GM12878 (cell line): Measurements from ENCODE around the gene TRIAP1. TPM values are rescaled to one million over a fixed set of nuclear protein-coding genes. Genes with fewer than 3 reads are reported as not detected.

Experiments used
- ATAC-seq: fragments of 200-7000 bp; cut with Tn5 transposase; 3 replicates; pipeline ENCODE4 v1.9.1; 2020; ENCODE audit warnings: mild to moderate bottlenecking, moderate library complexity
- BruUV-seq: library from RNA; stranded (reverse); fragments of 400-500 nt; replicated peaks from 2 replicates; lab custom pipeline; 2021; lab: Mats Ljungman, UMichigan
- CTCF ChIA-PET: fragments of 300-600 bp; sonication (Branson Sonifier 250); formaldehyde crosslinking; extraction: SDS; loops from one replicate; lab custom pipeline; 2021; ENCODE audit warnings: inconsistent platforms; lab: Yijun Ruan, JAX
- POLR2A ChIA-PET: fragments of 350-600 bp; formaldehyde crosslinking; extraction: SDS; loops from one replicate; lab custom pipeline; 2021; ENCODE audit warnings: inconsistent platforms; lab: Charles Lee
- RAD21 ChIA-PET: fragments of 300-600 bp; sonication (Branson Sonifier 250); formaldehyde crosslinking; loops from one replicate; lab custom pipeline; 2023; ENCODE audit warnings: antibody characterized with exemption; ENCODE audit not compliant: unreplicated experiment; lab: Charles Lee
- SMC1A ChIA-PET: fragments of 300-600 bp; sonication (Branson Sonifier 250); formaldehyde crosslinking; loops from one replicate; lab custom pipeline; 2023; ENCODE audit not compliant: unreplicated experiment, uncharacterized antibody; lab: Charles Lee
- DNase-seq: peaks from one replicate; pipeline ENCODE4 v3.0.0-alpha.2; 2011; ENCODE audit warnings: low read depth, low spot score
- FAIRE-seq: peaks from 3 replicates; lab custom pipeline; 2011; peaks lifted over from hg19 to GRCh38; lab: Jason Lieb, UNC
- H2AFZ ChIP-seq: 2 replicates; pipeline ENCODE4 v1.6.0; 2011; ENCODE audit warnings: low read depth, low read length, control low read depth; ENCODE audit not compliant: control insufficient read depth
- H3K27ac ChIP-seq: 2 replicates; pipeline ENCODE4 v1.5.1; 2011; ENCODE audit warnings: control low read depth; ENCODE audit not compliant: control insufficient read depth, insufficient read depth
- H3K27me3 ChIP-seq, 2 experiments: replicated peaks in 1 of 2; 2 replicates each; pipeline versions ENCODE4 v1.6.0 to v1.6.1; 2011; ENCODE audit warnings: low read length in 1 of 2; ENCODE audit not compliant: control insufficient read depth in 2 of 2, insufficient read depth in 2 of 2
- H3K36me3 ChIP-seq, 2 experiments: 2 replicates each; pipeline ENCODE4 v1.5.1; 2011; ENCODE audit warnings: low read length in 1 of 2; ENCODE audit not compliant: control insufficient read depth in 2 of 2, insufficient read depth in 2 of 2
- H3K4me1 ChIP-seq: 2 replicates; pipeline ENCODE4 v1.6.1; 2011; ENCODE audit warnings: mild to moderate bottlenecking, low read length, moderate library complexity, mixed read lengths; ENCODE audit not compliant: control insufficient read depth, insufficient read depth
- H3K4me2 ChIP-seq: 2 replicates; pipeline ENCODE4 v1.6.0; 2011; ENCODE audit warnings: control low read depth; ENCODE audit not compliant: control insufficient read depth, insufficient read depth
- H3K4me3 ChIP-seq: fragments of 200-600 bp; sonication (generic); 2 replicates; pipeline ENCODE4 v1.5.1; 2016
- H3K79me2 ChIP-seq: 2 replicates; pipeline ENCODE4 v1.6.0; 2011; ENCODE audit warnings: low read length; ENCODE audit not compliant: control insufficient read depth, insufficient read depth
- H3K9ac ChIP-seq: 2 replicates; pipeline ENCODE4 v1.8.0; 2011; ENCODE audit warnings: low read length, control low read depth, mixed read lengths; ENCODE audit not compliant: control insufficient read depth, insufficient read depth
- H3K9me3 ChIP-seq: replicated peaks from 3 replicates; pipeline ENCODE4 v1.5.1; 2011; ENCODE audit warnings: mild to moderate bottlenecking, low read length; ENCODE audit not compliant: control insufficient read depth, insufficient read depth
- H4K20me1 ChIP-seq: 2 replicates; pipeline ENCODE4 v1.6.0; 2011; ENCODE audit not compliant: control insufficient read depth, insufficient read depth
- ATF3 ChIP-seq: IDR thresholded peaks from 2 replicates; pipeline ENCODE4 v1.6.1; 2011; ENCODE audit warnings: low read depth, mild to moderate bottlenecking, low read length, moderate library complexity, borderline replicate concordance; ENCODE audit errors: extremely low read depth
- ATF7 ChIP-seq: fragments of 450-650 bp; IDR thresholded peaks from 2 replicates; pipeline ENCODE4 v1.6.1; 2016; ENCODE audit warnings: low read depth, mild to moderate bottlenecking
- CHD4 ChIP-seq: fragments of 200-600 bp; sonication (generic); IDR thresholded peaks from 2 replicates; pipeline ENCODE4 v1.6.1; 2016; ENCODE audit warnings: mild to moderate bottlenecking
- EED ChIP-seq: sonication (generic); IDR thresholded peaks from 2 replicates; pipeline ENCODE4 v1.6.1; 2016; ENCODE audit warnings: antibody characterized with exemption, low read depth
- GABPA ChIP-seq: IDR thresholded peaks from 2 replicates; pipeline ENCODE4 v1.6.1; 2014; ENCODE audit warnings: antibody characterized with exemption, low read depth, mild to moderate bottlenecking, inconsistent platforms
- GATAD2B ChIP-seq: fragments of 450-650 bp; conservative IDR thresholded peaks from 2 replicates; pipeline ENCODE4 v1.6.1; 2017; ENCODE audit warnings: low read depth, mild to moderate bottlenecking, moderate library complexity
- HCFC1 ChIP-seq: fragments of 150-350 bp; IDR thresholded peaks from 2 replicates; pipeline ENCODE4 v1.6.1; 2014; ENCODE audit warnings: low read length
- KDM1A ChIP-seq: fragments of 200-600 bp; sonication (generic); IDR thresholded peaks from 2 replicates; pipeline ENCODE4 v1.6.1; 2016; ENCODE audit warnings: borderline replicate concordance
- RAD51 ChIP-seq: fragments of 450-650 bp; IDR thresholded peaks from 2 replicates; pipeline ENCODE4 v1.6.1; 2016; ENCODE audit warnings: moderate library complexity, mild to moderate bottlenecking, inconsistent platforms
- SIN3A ChIP-seq: IDR thresholded peaks from 2 replicates; pipeline ENCODE4 v1.6.1; 2012; ENCODE audit warnings: low read depth, low read length, improper control_type of control experiment
- SIX5 ChIP-seq: IDR thresholded peaks from 2 replicates; pipeline ENCODE4 v1.6.1; 2011; ENCODE audit warnings: mild to moderate bottlenecking, low read depth, low read length, moderate library complexity; ENCODE audit not compliant: severe bottlenecking
- SP1 ChIP-seq: IDR thresholded peaks from one replicate; pipeline ENCODE4 v1.6.1; 2011; ENCODE audit warnings: low read depth, low read length
- SREBF2 ChIP-seq: IDR thresholded peaks from 2 replicates; pipeline ENCODE4 v1.6.1; 2012; ENCODE audit warnings: mild to moderate bottlenecking, low read length
- STAT1 ChIP-seq: fragments of 450-650 bp; conservative IDR thresholded peaks from 2 replicates; pipeline ENCODE4 v1.6.1; 2014; ENCODE audit warnings: antibody characterized with exemption, mild to moderate bottlenecking
- ZNF217 ChIP-seq: fragments of 450-650 bp; IDR thresholded peaks from 2 replicates; pipeline ENCODE4 v1.6.1; 2017; ENCODE audit warnings: antibody characterized with exemption, mild to moderate bottlenecking
- ZNF384 ChIP-seq: IDR thresholded peaks from 2 replicates; pipeline ENCODE4 v1.6.1; 2012; ENCODE audit warnings: low read depth, mild to moderate bottlenecking, low read length, improper control_type of control experiment, borderline replicate concordance
- ZZZ3 ChIP-seq: IDR thresholded peaks from 2 replicates; pipeline ENCODE4 v1.6.1; 2011; ENCODE audit warnings: low read depth; ENCODE audit not compliant: control insufficient read depth, insufficient read length
- WGBS: methylation state at CpG from one replicate; pipeline ENCODE4 v1.1.6; 2016; ENCODE audit warnings: low lambda C conversion rate; ENCODE audit not compliant: insufficient replicate concordance, insufficient coverage; ENCODE audit errors: missing lambda C conversion rate; 5-methylcytosine and 5-hydroxymethylcytosine counted together
- in situ Hi-C: fragments of 300-500 bp; cut with MboI; formaldehyde crosslinking; loops from 9 replicates; pipeline ENCODE4 v1.14.3; 2018; ENCODE audit warnings: mixed read lengths
- intact Hi-C: fragments of 100-400 bp; cut with micrococcal nuclease; formaldehyde crosslinking; loops from one replicate; pipeline ENCODE4 v1.14.2; 2022; ENCODE audit not compliant: unreplicated experiment
- polyA plus RNA-seq, 11 experiments: library from polyadenylated mRNA; depleted of rRNA in 4 of 11; unstranded in 6 of 11; stranded (reverse) in 5 of 11; fragments of >200 nt; fragmentation: Nextera tagmentation in 4 of 11; fragmentation: Illumina TruSeq in 1 of 11; extraction: Ambion mirVana in 4 of 11; extraction: Trizol in 1 of 11; gene quantifications; 1 replicate in 1 of 11; 2 replicates in 10 of 11; pipeline versions ENCODE4 v1.2.1 to v1.2.3, GENCODE V29; 2011 to 2016; ENCODE audit warnings: inconsistent platforms in 2 of 11, missing spikeins in 2 of 11, low read depth in 1 of 11
- total RNA-seq, 4 experiments: library from RNA; depleted of rRNA in 3 of 4; stranded (reverse); fragments of >200 nt in 3 of 4; fragmentation: Illumina TruSeq in 1 of 4; extraction: Trizol in 1 of 4; gene quantifications; 2 replicates each; pipeline versions ENCODE4 v1.2.1 to v1.2.3, GENCODE V29; 2013 to 2021

Gene TRIAP1
- total and polyA plus RNA-seq, 10 of the 15 experiments (the other 5 are each of a cell fraction or from before 2014, with no cell fraction given), result 44.8 to 346 (median 80.8) TPM

- peaks cover 0 to 15% of the 10 kb centered on the region in 2 experiments; a peak in 2 of 4 replicates for H3K36me3 ChIP-seq
- no peaks in the 10 kb centered on the region for H3K9me3 ChIP-seq
- H3K79me2 ChIP-seq, result peaks cover 54% of the 10 kb centered on the region
- ChIA-PET CTCF (interaction anchor here (0.8 to 2.3 kb wide), 6 partner anchors 14 to 216 kb away, joined by 3 to 15 read pairs (median 4); partner anchors contain the start of gene SIRT4), POLR2A (interaction anchor here (0.6 to 1.2 kb wide), 4 partner anchors 9 to 14 kb away, joined by 3 to 4 read pairs (median 3); no protein-coding TSS in a partner anchor), SMC1A (interaction anchor here (0.6 to 1.1 kb wide), 2 partner anchors 9 to 21 kb away, joined by 3 read pairs; no protein-coding TSS in a partner anchor), RAD21 (interaction anchor here (1.5 kb wide), 1 partner anchor 127 kb away, joined by 3 read pairs; no protein-coding TSS in a partner anchor)
- no peak overlapping the region for H3K27ac ChIP-seq
- DNase-seq (no peak), FAIRE-seq (no peak), ATAC-seq (no peak)
- H2AFZ ChIP-seq, result no peak overlapping the region
- no peaks in the 10 kb centered on the region for H3K27me3 ChIP-seq
- H3K4me1 ChIP-seq, result peaks cover 9% of the 10 kb centered on the region
- H4K20me1 ChIP-seq, result no peaks in the 10 kb centered on the region
- BruUV-seq, result no TSS peak
- 80% methylated on average over 2 of the region's 2 CpGs for WGBS
- in situ Hi-C loops, result no loop called here
- H3K4me2 ChIP-seq, result peak overlapping the region; percentile 91
- no peak for TF ChIP-seq STAT1
- no peak for TF ChIP-seq GABPA
- TF ChIP-seq KDM1A, result no peak
- no peak for TF ChIP-seq ZNF384
- TF ChIP-seq EED, result no peak
- TF ChIP-seq RAD51, result no peak
- TF ChIP-seq ATF7, result no peak
- no peak for TF ChIP-seq ZNF217
- no peak for TF ChIP-seq ZZZ3
- TF ChIP-seq HCFC1, result no peak
- no peak for TF ChIP-seq CHD4
- no peak for TF ChIP-seq SREBF2
- TF ChIP-seq GATAD2B, result no peak
- TF ChIP-seq SP1, result no peak
- TF ChIP-seq ATF3, result no peak
- TF ChIP-seq SIN3A, result no peak
- TF ChIP-seq SIX5, result no peak
- intact Hi-C loops, result no loop called here
- H3K9ac ChIP-seq, result no peak overlapping the region
- H3K4me3 ChIP-seq, result peak overlapping the region; percentile 98; the same call in 1 of the 2 replicates
Observed at GRCh38 chr12:120444676-120445075, 1.5 kb downstream of the TRIAP1 start.
